HG02840 (cell line): ENCODE measurements around the gene PRPF19.

Source experiments
- ATAC-seq: cut with Tn5 transposase; IDR thresholded peaks from one replicate; pipeline ENCODE4 v1.9.1; 2021; ENCODE audit warnings: mild to moderate bottlenecking, moderate library complexity, moderate number of reproducible peaks; ENCODE audit not compliant: unreplicated experiment, low FRiP score

PRPF19 gene

GRCh38 chr11:60906132-60906972 lies at the start of gene PRPF19:
TSS of gene PRPF19 (minus strand) at chr11:60906585. CDS start at chr11:60906382, 203 bp downstream.
- peak; percentile 72 for ATAC-seq

- no peak for ATAC-seq
Measured at GRCh38 chr11:60955571-60955970, 49.2 kb upstream of the PRPF19 start.

GRCh38 chr11:60954421-60954820 lies 48.0 kb upstream of the PRPF19 start:
- no peak for ATAC-seq

GRCh38 chr11:60953781-60954180 lies 47.4 kb upstream of the PRPF19 start:
- ATAC-seq = no peak

GRCh38 chr11:60952742-60953170 lies 46.4 kb upstream of the PRPF19 start:
- no peak for ATAC-seq

- peak; percentile 50 for ATAC-seq
Measured at GRCh38 chr11:60951904-60952741, 45.7 kb upstream of the PRPF19 start, which contains the start of gene SLC15A3. TSS of gene SLC15A3 (minus strand) at chr11:60952176. CDS start at chr11:60951551, 625 bp downstream.

GRCh38 chr11:60951606-60951903 lies 45.2 kb upstream of the PRPF19 start:
- no peak for ATAC-seq

- no peak for ATAC-seq
Measured at GRCh38 chr11:60950933-60951605, 44.7 kb upstream of the PRPF19 start.

GRCh38 chr11:60950024-60950423 lies 43.6 kb upstream of the PRPF19 start:
- no peak for ATAC-seq

- no peak for ATAC-seq
Measured at GRCh38 chr11:60948250-60948649, 41.9 kb upstream of the PRPF19 start.

GRCh38 chr11:60947700-60948099 lies 41.3 kb upstream of the PRPF19 start:
- no peak for ATAC-seq

- ATAC-seq = no peak
Measured at GRCh38 chr11:60946601-60947264, 40.3 kb upstream of the PRPF19 start.

GRCh38 chr11:60945295-60945667 lies 38.9 kb upstream of the PRPF19 start:
- no peak for ATAC-seq

GRCh38 chr11:60944490-60945294 lies 38.3 kb upstream of the PRPF19 start:
- ATAC-seq = no peak

GRCh38 chr11:60942970-60943565 lies 36.7 kb upstream of the PRPF19 start:
- no peak for ATAC-seq

GRCh38 chr11:60942219-60942618 lies 35.8 kb upstream of the PRPF19 start:
- ATAC-seq = no peak

- no peak for ATAC-seq
Measured at GRCh38 chr11:60941371-60942119, 35.2 kb upstream of the PRPF19 start.

GRCh38 chr11:60939855-60940254 lies 33.5 kb upstream of the PRPF19 start:
- ATAC-seq = no peak

- ATAC-seq = no peak
Measured at GRCh38 chr11:60939301-60939700, 32.9 kb upstream of the PRPF19 start.
